Fibroblast of lung (primary cell): Measurements from ENCODE around the gene FAM24B.

Experiments
- EZH2 ChIP-seq: IDR thresholded peaks from 2 replicates; pipeline ENCODE4 v1.5.1; 2012; ENCODE audit warnings: low read length, control low read depth, mild to moderate bottlenecking; ENCODE audit errors: missing control alignments
- TF ChIP-seq, protein P1 (sequence below), 2 donors: IDR thresholded peaks in 1 of 2; conservative IDR thresholded peaks in 1 of 2; 1 replicate in 1 of 2; 2 replicates in 1 of 2; pipeline ENCODE4 v1.5.1; 2011 to 2012; ENCODE audit warnings: low read length in 2 of 2, control low read depth in 1 of 2, inconsistent platforms in 1 of 2, low read depth in 1 of 2, mild to moderate bottlenecking in 1 of 2

DNA sequence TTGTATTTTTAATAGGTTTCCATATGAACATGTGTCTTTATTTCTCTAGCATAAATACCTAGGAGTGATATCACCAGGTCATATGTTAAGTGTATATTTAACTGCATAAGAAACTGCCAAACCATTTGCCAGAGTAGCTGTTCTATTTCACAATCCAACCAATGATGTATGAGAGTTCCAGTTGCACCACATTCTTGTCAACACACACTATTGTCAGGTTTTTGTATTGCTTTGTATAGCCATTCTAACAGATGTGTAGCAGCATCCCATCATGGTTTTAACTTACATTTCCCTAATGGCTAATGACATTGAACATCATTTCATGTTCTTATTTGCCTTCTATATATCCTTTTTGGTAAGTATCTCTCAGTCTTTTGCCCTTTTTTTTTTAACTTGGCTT lies 37.8 kb downstream of the FAM24B start:
- TF ChIP-seq, protein P1, sequence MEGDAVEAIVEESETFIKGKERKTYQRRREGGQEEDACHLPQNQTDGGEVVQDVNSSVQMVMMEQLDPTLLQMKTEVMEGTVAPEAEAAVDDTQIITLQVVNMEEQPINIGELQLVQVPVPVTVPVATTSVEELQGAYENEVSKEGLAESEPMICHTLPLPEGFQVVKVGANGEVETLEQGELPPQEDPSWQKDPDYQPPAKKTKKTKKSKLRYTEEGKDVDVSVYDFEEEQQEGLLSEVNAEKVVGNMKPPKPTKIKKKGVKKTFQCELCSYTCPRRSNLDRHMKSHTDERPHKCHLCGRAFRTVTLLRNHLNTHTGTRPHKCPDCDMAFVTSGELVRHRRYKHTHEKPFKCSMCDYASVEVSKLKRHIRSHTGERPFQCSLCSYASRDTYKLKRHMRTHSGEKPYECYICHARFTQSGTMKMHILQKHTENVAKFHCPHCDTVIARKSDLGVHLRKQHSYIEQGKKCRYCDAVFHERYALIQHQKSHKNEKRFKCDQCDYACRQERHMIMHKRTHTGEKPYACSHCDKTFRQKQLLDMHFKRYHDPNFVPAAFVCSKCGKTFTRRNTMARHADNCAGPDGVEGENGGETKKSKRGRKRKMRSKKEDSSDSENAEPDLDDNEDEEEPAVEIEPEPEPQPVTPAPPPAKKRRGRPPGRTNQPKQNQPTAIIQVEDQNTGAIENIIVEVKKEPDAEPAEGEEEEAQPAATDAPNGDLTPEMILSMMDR (conservative IDR thresholded peaks at IDR 0.05 in 1 of 2, IDR thresholded peaks at IDR 0.05 in 1 of 2; ENCODE audit: low read depth in 1 of 2, low read length in 2 of 2) = no peak
- TF ChIP-seq EZH2 = no peak
